IPS-18c (cell line): Measurements from ENCODE around the gene TSPAN19.

Experiments
- H3K4me3 ChIP-seq: 2 replicates; pipeline ENCODE4 v1.7.0; 2013; ENCODE audit warnings: low read depth, mild to moderate bottlenecking, low read length, moderate library complexity; ENCODE audit not compliant: insufficient read depth
- H3K9me3 ChIP-seq: one replicate; pipeline ENCODE4 v1.6.1; 2013; ENCODE audit warnings: mild to moderate bottlenecking, low read length, moderate library complexity; ENCODE audit not compliant: control insufficient read depth, insufficient read depth

The TSPAN19 gene

DNA sequence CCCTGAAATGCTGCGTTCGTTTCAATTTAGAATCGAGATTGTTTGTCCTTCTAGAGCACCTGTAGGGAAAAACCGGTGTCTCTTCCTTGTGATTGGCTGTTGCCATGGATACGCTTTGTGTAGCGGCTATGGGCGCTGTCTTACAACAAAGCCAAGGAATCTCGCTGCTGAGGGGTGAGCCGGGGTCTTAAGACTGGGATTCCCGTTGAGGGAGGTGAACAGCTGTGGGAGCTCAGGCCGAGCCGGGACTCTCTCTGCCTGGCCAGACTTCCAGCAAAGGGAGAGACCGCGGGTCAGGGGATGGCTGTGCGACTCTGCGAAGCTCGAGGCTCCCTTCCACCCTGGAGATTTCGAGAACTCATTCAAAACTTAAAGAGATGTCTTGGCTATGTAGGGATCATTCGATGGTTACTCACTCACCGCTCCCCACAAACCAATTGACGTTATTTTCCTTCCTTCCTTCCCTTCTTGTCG is at the start of gene TSPAN19, which contains the start of gene LRRIQ1:
TSS of gene TSPAN19 (minus strand) at position 44 of the 474 bp plus-strand sequence. CDS start 6,331 bp downstream, outside the sequence.
TSS of gene LRRIQ1 (plus strand) at position 118 of the 474 bp plus-strand sequence. CDS start 1,826 bp downstream, outside the sequence.
- Histone ChIP-seq H3K9me3 (no peaks in the 10 kb centered on the region), H3K4me3 (peak within 1 kb of the TSS; percentile 95)

DNA sequence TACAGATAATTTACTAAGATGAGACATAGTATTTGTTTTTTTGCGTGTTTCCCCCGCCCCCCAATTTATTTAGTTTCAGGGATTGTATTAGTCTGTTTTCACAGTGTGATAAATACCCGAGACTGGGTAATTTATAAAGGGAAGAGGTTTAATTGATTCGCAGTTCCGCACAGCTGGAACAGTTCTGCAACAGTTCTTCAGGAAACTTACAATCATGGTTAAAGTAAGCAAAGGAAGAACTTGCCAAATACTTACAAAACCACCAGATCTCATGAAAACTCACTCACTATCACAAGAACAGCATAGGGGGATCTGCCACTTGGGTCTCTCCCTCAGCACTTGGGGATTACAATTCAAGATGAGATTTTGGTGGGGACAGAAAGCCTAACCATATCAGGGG is 49.0 kb upstream of the TSPAN19 start:
- Histone ChIP-seq H3K9me3 (no peaks in the 10 kb centered on the region), H3K4me3 (no peak overlapping the region)

DNA sequence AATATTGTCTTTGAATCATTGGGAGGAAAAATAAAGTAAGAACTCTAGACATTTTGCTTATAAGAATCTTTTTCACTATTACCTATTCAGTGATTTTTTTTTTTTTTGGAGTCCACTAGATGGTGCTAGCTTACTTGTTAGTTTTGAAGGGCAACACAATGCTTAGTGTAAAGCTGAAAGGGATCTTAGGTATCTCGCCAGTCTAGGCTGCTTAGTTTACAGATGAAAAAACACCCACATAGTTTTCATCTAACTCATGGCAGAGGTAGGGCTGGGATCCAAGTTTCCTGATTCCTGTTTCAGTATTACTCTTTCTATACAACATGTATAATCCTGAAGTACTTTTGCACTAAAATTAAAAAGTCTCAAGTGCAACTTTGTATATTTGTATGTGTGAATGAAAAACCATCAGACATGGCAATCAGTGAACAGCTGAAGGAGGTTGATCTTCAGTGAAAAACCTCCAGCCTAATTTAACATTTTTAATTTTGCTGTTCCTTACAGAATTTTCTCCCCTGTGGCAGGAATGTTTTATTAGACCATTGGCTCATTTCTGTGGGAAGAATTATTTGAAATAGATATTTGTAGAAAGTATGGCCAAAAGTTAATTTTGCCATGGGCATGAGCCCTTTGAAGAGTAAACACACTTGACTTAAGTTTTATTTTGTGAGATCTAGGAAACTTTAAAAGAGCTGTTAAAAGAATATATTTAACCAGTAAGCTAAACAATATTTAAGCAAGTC is 40.8 kb upstream of the TSPAN19 start:
- no peaks in the 10 kb centered on the region for H3K9me3 ChIP-seq
- H3K4me3 ChIP-seq, result no peak overlapping the region

DNA sequence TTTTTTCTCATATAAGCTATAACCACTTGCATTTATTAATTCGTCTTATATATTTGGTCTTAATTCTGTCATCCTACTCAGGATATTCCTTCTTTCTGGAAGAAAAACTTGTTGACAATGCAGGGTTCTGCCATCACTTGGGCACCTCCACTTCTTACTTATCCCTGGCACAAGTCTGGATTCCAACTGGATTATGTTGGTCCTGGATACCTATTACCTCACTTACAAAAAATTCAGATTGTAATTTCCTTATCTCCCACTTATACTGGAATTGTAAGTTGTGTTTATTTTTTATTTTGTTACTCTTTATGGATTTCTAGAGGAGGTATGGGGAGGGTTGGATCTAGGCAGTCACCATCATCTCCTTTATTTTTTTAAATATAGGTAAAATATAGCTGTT is 36.7 kb upstream of the TSPAN19 start:
- no peak overlapping the region for H3K4me3 ChIP-seq
- H3K9me3 ChIP-seq, result no peaks in the 10 kb centered on the region

DNA sequence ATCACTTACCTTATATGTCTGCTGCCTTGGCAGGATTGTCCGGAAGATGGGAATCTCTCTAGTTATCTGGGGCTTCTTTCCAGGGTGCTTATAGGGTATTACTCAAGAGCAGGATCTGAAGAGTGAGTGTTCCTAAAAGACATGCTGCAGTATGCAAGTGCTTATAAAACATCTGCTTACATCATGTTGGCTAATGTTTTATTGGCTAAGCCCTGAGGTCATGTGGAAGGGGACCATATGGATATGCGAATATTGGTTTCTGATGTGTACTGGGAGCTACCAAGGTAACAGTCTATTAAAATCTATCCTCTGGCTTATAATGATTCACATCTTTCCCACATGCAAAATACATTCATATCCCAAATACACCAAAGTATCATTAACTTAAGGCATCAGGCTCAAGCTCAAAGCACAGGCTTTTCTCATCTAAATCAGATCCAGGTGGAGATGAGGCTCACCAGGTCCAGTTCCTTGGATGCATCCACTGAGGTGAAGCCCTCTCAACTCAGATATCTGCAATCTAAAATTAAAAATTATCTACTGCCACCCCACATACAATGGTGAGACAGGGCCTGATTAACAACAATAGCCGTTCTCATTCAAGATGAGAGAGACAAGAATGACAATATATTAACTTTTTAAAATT is 29.9 kb upstream of the TSPAN19 start:
- Histone ChIP-seq H3K9me3 (no peaks in the 10 kb centered on the region), H3K4me3 (no peak overlapping the region)

DNA sequence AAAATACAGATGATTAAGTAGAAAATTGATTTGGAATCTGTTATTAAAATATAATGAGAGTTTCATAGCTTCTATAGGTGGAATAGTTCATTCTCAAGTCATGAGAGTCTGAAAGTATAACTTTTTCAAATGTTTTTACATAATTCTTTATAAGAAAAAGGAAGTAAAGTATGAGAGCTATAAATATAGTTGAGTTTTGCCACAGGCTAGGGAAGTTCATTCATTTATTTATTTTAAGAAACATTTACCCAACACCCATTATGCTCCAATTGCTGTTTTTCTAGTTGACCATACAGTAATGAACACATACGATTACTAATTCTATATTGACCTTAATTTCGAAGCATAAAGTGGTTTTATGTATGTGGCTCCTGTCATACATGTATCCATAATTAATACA is 24.8 kb upstream of the TSPAN19 start:
- no peak overlapping the region for H3K4me3 ChIP-seq
- no peaks in the 10 kb centered on the region for H3K9me3 ChIP-seq

DNA sequence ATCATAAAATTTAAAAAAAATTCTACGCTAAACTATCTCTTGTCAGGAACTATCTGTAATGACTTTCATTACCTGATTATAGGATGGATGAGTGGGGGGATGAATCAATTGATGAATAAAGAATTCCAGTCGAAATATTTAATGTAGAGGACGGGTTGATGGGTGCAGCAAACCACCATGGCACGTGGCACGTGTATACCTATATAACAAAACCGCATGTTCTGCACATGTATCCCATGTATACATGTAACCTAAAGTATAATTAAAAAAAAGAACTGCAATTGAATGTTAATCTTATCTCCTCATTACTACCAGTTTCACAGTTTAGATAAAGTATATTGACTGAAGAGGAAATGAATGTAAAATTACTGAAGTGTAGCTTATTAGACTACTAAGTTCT is 23.5 kb upstream of the TSPAN19 start:
- Histone ChIP-seq H3K4me3 (no peak overlapping the region), H3K9me3 (no peaks in the 10 kb centered on the region)

DNA sequence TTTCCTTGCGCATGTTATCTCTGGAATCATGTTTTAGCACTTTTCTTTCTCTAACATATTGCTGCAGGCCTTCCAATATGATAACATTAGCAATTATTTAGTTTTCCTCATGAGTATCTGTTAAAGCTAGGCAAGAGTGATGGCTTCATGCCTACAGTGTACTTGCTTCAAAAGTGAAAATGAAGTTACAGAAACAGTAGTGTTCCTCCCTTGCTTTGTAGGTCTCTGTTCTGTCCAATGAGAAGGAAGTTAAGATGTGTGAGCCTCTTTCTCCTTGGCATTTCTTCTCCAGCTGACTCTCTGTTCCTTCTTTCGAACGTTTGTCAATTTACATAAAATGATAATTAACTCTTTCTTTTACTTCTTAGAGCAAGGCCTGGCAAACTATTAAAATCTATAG is 22.3 kb upstream of the TSPAN19 start:
- Histone ChIP-seq H3K9me3 (no peaks in the 10 kb centered on the region), H3K4me3 (no peak overlapping the region)

DNA sequence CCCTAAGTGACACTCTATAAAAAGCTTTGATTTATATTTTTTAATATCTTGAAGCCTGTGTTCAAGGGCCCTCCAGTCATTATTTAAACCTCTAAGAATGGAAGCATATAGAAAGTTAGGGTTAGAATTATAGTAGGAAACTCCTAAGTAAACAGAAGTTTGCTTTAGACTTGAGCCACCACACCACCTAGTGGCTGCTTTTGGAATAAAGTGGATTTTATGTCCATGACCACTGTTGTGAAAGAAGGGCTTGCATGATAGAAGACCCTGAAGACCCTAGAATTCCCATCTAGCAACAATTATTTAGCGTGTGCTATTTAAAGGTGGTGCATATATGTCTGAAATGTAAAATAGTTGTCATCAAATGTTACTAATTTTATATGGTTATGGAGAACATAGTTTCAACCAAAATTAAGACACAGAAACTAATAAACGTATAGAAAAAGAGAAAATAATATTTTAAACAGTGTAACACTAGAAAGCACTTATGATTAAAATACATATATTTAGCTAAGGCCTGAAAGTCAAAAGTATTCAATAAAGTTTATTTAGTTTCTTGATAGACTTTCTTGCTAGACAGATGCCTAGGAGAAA is 21.4 kb upstream of the TSPAN19 start:
- Histone ChIP-seq H3K4me3 (no peak overlapping the region), H3K9me3 (no peaks in the 10 kb centered on the region)

DNA sequence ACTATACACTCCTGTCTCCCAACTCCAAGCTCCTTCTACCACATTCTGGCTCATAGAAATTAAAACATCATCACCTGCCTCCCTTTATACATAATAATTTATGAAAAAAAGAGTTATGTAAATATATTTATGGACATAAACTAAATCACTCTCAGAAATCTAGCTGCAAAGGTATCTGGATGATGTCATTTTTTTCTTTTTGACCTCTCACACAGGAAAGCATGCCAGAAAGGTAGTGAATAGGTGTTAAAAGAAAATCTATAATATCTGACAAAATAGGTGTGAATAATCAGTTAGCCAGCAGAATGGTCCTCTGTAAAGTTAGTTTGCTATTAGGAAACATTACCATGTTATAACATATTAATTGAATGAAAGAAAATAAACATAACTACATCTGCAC is 7.8 kb upstream of the TSPAN19 start:
- no peaks in the 10 kb centered on the region for H3K9me3 ChIP-seq
- no peak overlapping the region for H3K4me3 ChIP-seq

DNA sequence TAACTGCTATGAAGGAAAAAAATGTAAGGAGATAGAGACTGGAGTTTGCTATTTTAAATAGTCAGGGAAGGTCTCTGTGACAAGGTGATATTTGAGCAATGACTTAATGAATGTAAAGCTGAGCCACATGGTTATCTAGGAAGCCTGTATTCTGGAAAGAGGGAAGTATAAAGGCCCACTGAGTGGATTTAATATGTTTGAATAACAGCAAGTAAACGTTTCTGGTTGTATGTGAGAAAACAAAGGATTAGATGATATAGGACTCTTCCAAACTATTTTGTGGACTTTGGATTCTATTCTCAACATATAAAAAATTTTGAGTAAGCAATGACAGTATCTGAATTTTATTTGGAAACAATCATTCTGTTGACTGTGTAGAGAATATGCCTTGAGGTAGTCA is 5.3 kb upstream of the TSPAN19 start:
- H3K9me3 ChIP-seq, result no peaks in the 10 kb centered on the region
- no peak overlapping the region for H3K4me3 ChIP-seq

DNA sequence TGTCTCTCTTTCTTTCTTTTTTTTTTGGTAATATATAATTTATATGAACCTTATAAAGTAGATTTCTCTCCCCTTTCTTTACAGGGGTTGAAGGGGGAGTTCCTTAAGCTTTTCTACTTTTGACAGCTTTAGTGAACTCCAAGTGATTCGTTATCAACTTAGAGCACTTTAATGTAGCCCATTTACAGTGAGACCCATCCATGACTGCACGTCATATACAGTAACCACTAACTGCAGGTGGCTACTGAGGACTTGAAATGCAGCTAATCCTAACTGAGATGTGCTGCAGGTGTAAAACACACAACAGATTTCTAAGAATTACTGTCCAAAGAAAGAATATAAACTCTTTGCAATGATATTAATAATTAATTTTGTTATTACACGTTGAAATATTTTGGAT is 656 bp upstream of the TSPAN19 start:
- Histone ChIP-seq H3K4me3 (peak overlapping the region; percentile 95), H3K9me3 (no peaks in the 10 kb centered on the region)

DNA sequence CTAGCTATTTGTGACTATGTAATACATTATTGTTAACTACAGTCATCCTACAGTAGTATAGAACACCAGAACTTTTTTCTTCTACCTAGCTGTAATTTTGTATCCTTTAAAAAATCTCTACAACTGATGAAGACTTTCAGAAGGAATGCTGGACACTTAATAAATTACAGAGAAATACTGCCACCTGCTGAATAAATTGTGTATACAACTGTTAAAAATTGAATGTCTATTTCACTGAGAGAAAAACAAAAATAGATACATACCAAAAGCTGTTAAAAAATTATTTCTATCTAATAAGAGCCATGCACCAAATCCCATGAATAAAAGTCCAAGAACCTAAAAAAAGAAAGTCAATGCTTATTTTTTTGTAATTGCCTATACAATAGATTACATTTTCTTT is 6.6 kb downstream of the TSPAN19 start:
- H3K9me3 ChIP-seq, result no peaks in the 10 kb centered on the region
- no peak overlapping the region for H3K4me3 ChIP-seq

DNA sequence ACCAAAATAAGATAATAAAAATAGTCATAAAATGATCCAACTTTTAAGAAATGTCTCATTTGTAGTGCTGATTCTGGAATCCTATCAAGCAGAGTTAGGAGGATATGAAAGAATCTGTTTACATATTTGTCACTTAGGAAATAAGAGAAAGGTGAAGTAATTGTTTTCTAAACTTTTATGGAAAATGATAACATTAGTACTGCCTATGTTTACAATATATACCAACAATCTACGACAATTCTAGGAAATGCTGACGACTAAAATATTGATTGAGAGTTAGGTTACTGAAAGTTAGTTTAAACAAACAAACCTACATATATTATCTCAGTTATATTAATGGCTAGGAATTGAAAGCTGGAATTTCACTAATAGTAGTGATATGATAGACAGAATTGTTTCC is 18.0 kb downstream of the TSPAN19 start:
- no peaks in the 10 kb centered on the region for H3K9me3 ChIP-seq
- H3K4me3 ChIP-seq, result no peak overlapping the region

DNA sequence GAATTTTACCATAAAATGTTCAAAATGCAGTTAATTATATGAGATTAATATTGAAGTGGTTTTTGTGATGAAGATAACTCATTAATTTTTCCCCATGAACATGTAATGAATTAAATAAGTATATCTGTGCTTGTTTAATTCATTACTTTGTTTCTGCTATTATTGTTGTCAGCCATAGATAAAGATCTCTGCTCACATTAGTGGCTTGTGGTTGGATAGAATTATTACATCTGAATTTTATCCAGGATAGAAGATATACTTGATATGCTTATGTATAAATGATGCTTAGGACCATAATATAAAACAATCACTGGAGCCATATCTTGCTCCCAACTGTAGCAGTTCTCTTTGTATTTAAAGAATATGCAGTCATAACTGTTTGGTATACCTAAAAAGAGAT is 18.5 kb downstream of the TSPAN19 start:
- H3K4me3 ChIP-seq, result no peak overlapping the region
- no peaks in the 10 kb centered on the region for H3K9me3 ChIP-seq

DNA sequence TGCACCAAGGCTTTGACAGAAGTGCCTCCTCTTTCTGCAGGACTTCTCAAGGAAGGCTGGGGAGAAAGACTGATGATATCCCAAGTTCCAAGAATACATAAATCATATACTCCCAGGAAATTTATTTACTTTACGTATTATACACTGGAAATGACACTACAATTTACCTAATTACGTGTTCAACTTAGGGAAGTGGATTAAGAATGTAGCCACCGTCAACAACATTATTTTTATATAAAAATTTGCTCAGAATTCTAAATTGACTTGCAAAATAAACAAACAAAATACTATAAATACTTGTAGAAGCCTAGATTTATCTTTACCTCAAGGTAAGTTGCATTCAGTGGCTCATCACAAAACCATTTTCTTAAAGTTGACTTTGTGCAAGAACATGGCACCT is 18.9 kb downstream of the TSPAN19 start:
- Histone ChIP-seq H3K9me3 (no peaks in the 10 kb centered on the region), H3K4me3 (no peak overlapping the region)

DNA sequence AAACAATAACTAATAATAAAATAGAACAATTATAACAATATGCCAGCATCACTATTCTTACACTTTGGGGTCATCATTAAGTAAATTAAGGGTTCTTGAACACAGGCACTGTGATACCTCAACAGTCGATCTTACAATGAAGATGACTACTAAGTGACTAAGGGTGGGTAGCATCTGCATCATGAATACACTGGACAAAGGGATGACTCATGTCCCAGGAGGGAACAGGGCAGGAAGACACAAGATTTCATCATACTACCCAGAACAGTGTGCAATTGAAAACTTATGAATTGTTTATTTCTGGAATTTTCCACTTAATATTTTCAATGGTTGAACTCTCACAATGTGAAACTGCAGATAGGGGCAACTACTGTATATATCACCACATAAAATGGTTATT is 19.7 kb downstream of the TSPAN19 start:
- Histone ChIP-seq H3K4me3 (no peak overlapping the region), H3K9me3 (no peaks in the 10 kb centered on the region)

DNA sequence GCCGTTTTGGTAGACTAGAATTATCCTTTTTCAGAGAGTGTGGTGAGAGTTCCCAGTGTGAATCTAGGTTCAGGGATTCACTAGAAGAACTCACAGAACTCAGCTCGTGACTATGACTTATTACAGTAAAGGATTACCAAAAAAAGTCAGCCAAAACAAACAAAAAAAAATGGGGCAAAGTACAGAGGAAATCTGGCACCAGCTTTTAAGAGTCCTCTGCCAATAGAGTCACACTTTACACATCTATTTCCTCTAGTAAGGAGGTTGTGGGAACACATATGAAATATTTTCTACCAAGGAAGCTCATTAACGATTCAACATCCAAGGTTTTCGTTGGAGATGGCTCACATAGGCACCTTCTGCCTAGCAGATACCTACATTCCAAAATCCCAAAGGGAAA is 28.2 kb downstream of the TSPAN19 start:
- no peaks in the 10 kb centered on the region for H3K9me3 ChIP-seq
- H3K4me3 ChIP-seq, result no peak overlapping the region
